ENCODE data around the gene MRPS15. TPM values are rescaled to one million over a fixed set of nuclear protein-coding genes. Genes with fewer than 3 reads are reported as not detected.
"Not testable (repeated sequence)": the region's sequence is repeated elsewhere in the genome, so short reads cannot be mapped to it uniquely, and the experiment has no call there.

MRPS15 gene
- total and polyA plus RNA-seq, 4 donors = 30.7 to 248 (median 94.2) TPM

DNA sequence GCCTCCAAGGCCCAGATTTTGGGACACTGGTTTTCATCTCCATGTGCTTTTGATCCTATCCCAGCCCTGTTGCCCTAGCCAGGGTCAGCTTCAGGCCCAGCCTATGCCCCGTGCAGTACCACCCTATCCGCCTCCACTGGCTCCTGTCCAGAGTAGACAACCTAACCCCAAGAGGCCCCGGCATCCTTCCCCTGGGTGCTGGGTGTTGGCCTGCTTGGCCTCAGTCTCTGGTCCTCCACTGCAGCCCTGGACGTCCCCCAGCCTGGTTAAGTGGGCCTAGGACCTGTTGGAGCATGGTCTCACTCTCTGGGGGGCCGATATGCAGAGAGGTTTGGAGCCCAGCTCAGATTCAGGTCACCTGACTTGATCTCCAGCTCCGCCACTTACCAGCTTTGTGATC is 16.9 kb upstream of the MRPS15 start:
- Histone ChIP-seq H3K36me3 (ENCODE audit: control insufficient read depth in 4 of 4, insufficient read depth in 4 of 4, low read length in 4 of 4) (no peaks in the 10 kb centered on the region), H3K9ac (ENCODE audit: insufficient read depth in 1 of 2, low read length in 2 of 2) (no peak overlapping the region), H3K4me3 (no peak overlapping the region), H3K27me3 (ENCODE audit: control insufficient read depth in 3 of 3, insufficient read depth in 3 of 3, low read length in 2 of 3) (no peaks in the 10 kb centered on the region), H3K9me3 (ENCODE audit: control insufficient read depth in 4 of 4, insufficient read depth in 3 of 4, low read length in 3 of 4) (no peaks in the 10 kb centered on the region), H3K4me1 (ENCODE audit: control insufficient read depth in 5 of 5, insufficient read depth in 5 of 5, low read length in 5 of 5) (peaks cover 0 to 19% (median 3%) of the 10 kb centered on the region in 5 donors), H3K27ac (ENCODE audit: low read depth in 1 of 2, low read length in 1 of 2) (no peak overlapping the region)
- WGBS, 2 donors = 76 to 80% methylated on average over 6 of the region's 6 CpGs
- DNase-seq (no peak), ATAC-seq (ENCODE audit: insufficient read depth, low FRiP score) (no peak)
- TF ChIP-seq, protein P1, sequence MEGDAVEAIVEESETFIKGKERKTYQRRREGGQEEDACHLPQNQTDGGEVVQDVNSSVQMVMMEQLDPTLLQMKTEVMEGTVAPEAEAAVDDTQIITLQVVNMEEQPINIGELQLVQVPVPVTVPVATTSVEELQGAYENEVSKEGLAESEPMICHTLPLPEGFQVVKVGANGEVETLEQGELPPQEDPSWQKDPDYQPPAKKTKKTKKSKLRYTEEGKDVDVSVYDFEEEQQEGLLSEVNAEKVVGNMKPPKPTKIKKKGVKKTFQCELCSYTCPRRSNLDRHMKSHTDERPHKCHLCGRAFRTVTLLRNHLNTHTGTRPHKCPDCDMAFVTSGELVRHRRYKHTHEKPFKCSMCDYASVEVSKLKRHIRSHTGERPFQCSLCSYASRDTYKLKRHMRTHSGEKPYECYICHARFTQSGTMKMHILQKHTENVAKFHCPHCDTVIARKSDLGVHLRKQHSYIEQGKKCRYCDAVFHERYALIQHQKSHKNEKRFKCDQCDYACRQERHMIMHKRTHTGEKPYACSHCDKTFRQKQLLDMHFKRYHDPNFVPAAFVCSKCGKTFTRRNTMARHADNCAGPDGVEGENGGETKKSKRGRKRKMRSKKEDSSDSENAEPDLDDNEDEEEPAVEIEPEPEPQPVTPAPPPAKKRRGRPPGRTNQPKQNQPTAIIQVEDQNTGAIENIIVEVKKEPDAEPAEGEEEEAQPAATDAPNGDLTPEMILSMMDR (IDR thresholded peaks at IDR 0.05; ENCODE audit: control extremely low read depth, extremely low read depth) = no peak

DNA sequence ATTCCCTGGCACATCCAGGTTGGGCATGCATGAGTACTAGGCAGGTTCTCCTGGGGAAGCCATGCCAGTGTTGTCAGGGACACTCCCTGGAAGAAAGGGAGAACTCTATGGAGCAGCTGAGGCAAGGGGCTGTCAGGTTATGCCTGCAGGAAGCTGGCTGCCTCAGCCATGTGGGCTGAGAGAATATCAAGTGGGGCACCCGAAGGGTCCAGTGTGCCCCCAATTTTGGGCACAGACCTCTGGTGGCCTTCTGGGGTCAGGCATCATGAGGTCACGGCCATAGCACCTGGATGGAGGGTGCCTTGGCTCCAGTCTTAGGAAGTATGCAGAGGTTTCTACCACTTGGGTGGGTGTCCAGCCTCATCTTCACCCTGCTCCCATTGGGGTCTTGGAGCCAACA is 16.0 kb upstream of the MRPS15 start:
- H3K9ac ChIP-seq (ENCODE audit: insufficient read depth in 1 of 2, low read length in 2 of 2) = no peak overlapping the region
- no peak for DNase-seq
- no peak overlapping the region for H3K27ac ChIP-seq (ENCODE audit: low read depth in 1 of 2, low read length in 1 of 2)
- H3K36me3 ChIP-seq (ENCODE audit: control insufficient read depth in 4 of 4, insufficient read depth in 4 of 4, low read length in 4 of 4) = peaks cover 0 to 3% (median 0%) of the 10 kb centered on the region in 4 donors
- 96% methylated on average over 2 of the region's 2 CpGs for WGBS, 2 donors
- TF ChIP-seq, protein P1 (IDR thresholded peaks at IDR 0.05; ENCODE audit: control extremely low read depth, extremely low read depth) = no peak
- H3K4me1 ChIP-seq (ENCODE audit: control insufficient read depth in 5 of 5, insufficient read depth in 5 of 5, low read length in 5 of 5) = peaks cover 0 to 19% (median 3%) of the 10 kb centered on the region in 5 donors
- ATAC-seq (ENCODE audit: insufficient read depth, low FRiP score) = no peak
- no peaks in the 10 kb centered on the region for H3K9me3 ChIP-seq (ENCODE audit: control insufficient read depth in 4 of 4, insufficient read depth in 3 of 4, low read length in 3 of 4)
- H3K4me3 ChIP-seq = no peak overlapping the region
- H3K27me3 ChIP-seq (ENCODE audit: control insufficient read depth in 3 of 3, insufficient read depth in 3 of 3, low read length in 2 of 3) = no peaks in the 10 kb centered on the region

DNA sequence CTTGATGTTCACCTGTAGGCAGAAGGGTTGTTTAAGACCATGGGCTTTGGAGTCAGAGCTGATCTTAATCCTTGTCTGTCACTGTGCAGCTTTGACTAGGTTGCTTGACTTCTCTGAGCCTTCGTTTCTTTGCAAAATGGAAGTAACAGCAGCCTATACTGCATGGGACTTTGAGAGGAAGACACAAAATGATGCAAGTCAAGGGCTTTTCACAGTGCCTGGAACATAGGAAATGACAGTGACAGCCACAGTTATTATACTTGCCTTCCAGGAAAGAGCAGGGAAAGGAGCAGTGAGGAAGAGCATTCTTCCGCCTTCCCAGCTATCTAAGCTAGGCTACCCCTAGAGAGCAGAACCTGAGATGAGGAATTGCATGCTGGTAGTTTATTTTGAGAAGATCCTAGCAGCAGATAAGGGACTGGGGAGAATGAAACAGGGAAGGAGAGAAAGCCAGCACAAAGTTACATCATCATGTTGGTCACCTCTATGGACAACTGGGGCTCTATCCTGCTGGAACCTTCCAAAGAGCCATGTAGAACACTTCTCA is 15.4 kb upstream of the MRPS15 start:
- H3K36me3 ChIP-seq (ENCODE audit: control insufficient read depth in 4 of 4, insufficient read depth in 4 of 4, low read length in 4 of 4) = peaks cover 0 to 4% (median 0%) of the 10 kb centered on the region in 4 donors
- 43 to 73% methylated on average over 2 of the region's 2 CpGs for WGBS, 2 donors
- no peak overlapping the region for H3K9ac ChIP-seq (ENCODE audit: insufficient read depth in 1 of 2, low read length in 2 of 2)
- H3K27me3 ChIP-seq (ENCODE audit: control insufficient read depth in 3 of 3, insufficient read depth in 3 of 3, low read length in 2 of 3) = no peaks in the 10 kb centered on the region
- ATAC-seq (ENCODE audit: insufficient read depth, low FRiP score) (no peak), DNase-seq (no peak)
- TF ChIP-seq, protein P1 (IDR thresholded peaks at IDR 0.05; ENCODE audit: control extremely low read depth, extremely low read depth) = no peak
- H3K4me1 ChIP-seq (ENCODE audit: control insufficient read depth in 5 of 5, insufficient read depth in 5 of 5, low read length in 5 of 5) = peaks cover 0 to 19% (median 3%) of the 10 kb centered on the region in 5 donors
- H3K9me3 ChIP-seq (ENCODE audit: control insufficient read depth in 4 of 4, insufficient read depth in 3 of 4, low read length in 3 of 4) = no peaks in the 10 kb centered on the region
- no peak overlapping the region for H3K27ac ChIP-seq (ENCODE audit: low read depth in 1 of 2, low read length in 1 of 2)
- H3K4me3 ChIP-seq = no peak overlapping the region

DNA sequence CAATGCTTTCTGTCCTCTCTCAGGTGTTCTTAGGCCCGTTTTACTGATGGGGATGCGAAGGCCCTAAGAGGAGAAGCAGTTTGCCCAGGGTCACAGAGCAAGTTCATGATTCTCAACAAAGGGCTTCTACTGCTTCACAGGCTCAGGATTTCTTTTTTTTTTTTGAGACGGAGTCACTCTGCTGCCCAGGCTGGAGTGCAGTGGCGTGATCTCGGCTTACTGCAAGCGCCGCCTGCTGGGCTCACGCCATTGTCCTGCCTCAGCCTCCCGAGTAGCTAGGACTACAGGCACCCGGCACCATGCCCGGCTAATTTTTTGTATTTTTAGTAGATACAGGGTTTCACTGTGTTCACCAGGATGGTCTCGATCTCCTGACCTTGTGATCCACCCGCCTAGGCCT is 13.4 kb upstream of the MRPS15 start:
- not testable (repeated sequence) for H3K27me3 ChIP-seq (ENCODE audit: control insufficient read depth in 3 of 3, insufficient read depth in 3 of 3, low read length in 2 of 3); H3K36me3 ChIP-seq (ENCODE audit: control insufficient read depth in 4 of 4, insufficient read depth in 4 of 4, low read length in 4 of 4); H3K9ac ChIP-seq (ENCODE audit: insufficient read depth in 1 of 2, low read length in 2 of 2); H3K9me3 ChIP-seq (ENCODE audit: control insufficient read depth in 4 of 4, insufficient read depth in 3 of 4, low read length in 3 of 4); H3K27ac ChIP-seq (ENCODE audit: low read depth in 1 of 2, low read length in 1 of 2); H3K4me3 ChIP-seq; ATAC-seq (ENCODE audit: insufficient read depth, low FRiP score); DNase-seq
- peaks cover 0 to 13% (median 3%) of the 10 kb centered on the region in 5 donors for H3K4me1 ChIP-seq (ENCODE audit: control insufficient read depth in 5 of 5, insufficient read depth in 5 of 5, low read length in 5 of 5)
- 92 to 95% methylated on average over 13 of the region's 13 CpGs for WGBS, 2 donors

Data from lung (tissue), 12 donors.